Calu3 (cell line): ENCODE data around the gene KCNK3. TPM values are rescaled to one million over a fixed set of nuclear protein-coding genes. Genes with fewer than 3 reads are reported as not detected.

Source experiments
- BruUV-seq: library from RNA; stranded (reverse); fragments of 400-500 nt; replicated peaks from 2 replicates; lab custom pipeline; 2021; lab: Mats Ljungman, UMichigan
- CTCF ChIA-PET: fragments of 300-600 bp; sonication (Branson Sonifier 250); formaldehyde crosslinking; loops from one replicate; lab custom pipeline; 2022; ENCODE audit warnings: antibody characterized with exemption; lab: Charles Lee
- DNase-seq: peaks from one replicate; pipeline ENCODE4 v3.0.0; 2022
- H3K27ac Mint-ChIP-seq: one replicate; pipeline ENCODE4 v1.8.0; 2022; ENCODE audit warnings: mixed read lengths; ENCODE audit not compliant: unreplicated experiment
- H3K27me3 Mint-ChIP-seq: one replicate; pipeline ENCODE4 v1.8.0; 2022; ENCODE audit warnings: mixed read lengths; ENCODE audit not compliant: unreplicated experiment
- H3K36me3 Mint-ChIP-seq: one replicate; pipeline ENCODE4 v1.8.0; 2022; ENCODE audit warnings: mild to moderate bottlenecking, moderate library complexity, mixed read lengths; ENCODE audit not compliant: insufficient read depth, unreplicated experiment
- H3K4me1 Mint-ChIP-seq: one replicate; pipeline ENCODE4 v1.8.0; 2022; ENCODE audit warnings: mild to moderate bottlenecking, low read depth, mixed read lengths; ENCODE audit not compliant: unreplicated experiment
- H3K4me3 Mint-ChIP-seq: one replicate; pipeline ENCODE4 v1.8.0; 2022; ENCODE audit warnings: mild to moderate bottlenecking, low read depth, moderate library complexity, mixed read lengths; ENCODE audit not compliant: unreplicated experiment
- H3K9me3 Mint-ChIP-seq: one replicate; pipeline ENCODE4 v1.8.0; 2022; ENCODE audit warnings: low read depth, mixed read lengths; ENCODE audit not compliant: unreplicated experiment
- intact Hi-C: fragments of 100-400 bp; cut with micrococcal nuclease; formaldehyde crosslinking; loops from one replicate; pipeline ENCODE4 v1.10.0; 2022; ENCODE audit not compliant: unreplicated experiment
- total RNA-seq: library from RNA; stranded (reverse); gene quantifications from 2 replicates; pipeline ENCODE4 v1.2.3, GENCODE V29; 2022
- TF ChIP-seq, protein P1 (sequence below): fragments of 200-600 bp; IDR thresholded peaks from one replicate; pipeline ENCODE4 v1.8.0; 2022; ENCODE audit warnings: antibody characterized with exemption; ENCODE audit not compliant: unreplicated experiment

The KCNK3 gene
- total RNA-seq, 1 experiment from 2014 or later: not detected

DNA sequence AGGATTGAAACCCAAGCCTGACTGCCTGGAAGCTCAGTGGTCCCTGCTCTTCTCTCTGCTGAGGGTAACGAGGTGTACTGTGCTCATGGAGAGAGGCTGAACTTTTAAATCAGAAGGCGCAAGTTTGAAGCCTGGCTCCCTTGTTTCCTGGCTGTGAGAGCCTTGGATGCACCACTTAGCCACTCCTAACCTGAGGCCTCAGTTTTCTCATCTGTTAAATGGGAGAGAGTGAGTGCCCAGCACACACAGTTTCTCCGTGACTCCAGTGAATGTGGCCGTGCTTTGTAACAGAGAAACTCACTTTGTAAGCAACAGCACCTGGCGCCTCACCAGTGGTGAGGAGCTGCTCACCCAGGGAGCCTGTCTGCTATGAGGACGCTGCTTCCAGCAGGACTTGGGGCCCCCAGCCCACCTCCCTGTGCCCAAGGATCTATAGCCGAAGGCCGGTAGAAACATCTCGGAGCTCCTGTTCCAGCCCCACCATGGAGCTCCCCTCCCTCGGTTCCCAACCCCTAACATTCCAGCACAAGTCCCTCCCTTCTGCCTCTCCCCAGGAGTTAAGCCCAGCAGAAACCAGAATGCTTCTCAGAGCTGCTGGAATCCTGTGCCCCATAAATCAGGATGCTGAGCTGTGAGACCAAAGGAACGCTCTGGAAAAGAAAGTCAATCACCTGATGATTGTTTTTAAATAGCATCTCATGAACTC is 20.3 kb upstream of the KCNK3 start:
- CTCF ChIA-PET: no interaction called here
- intact Hi-C loops: no loop called here
- peaks cover 11% of the 10 kb centered on the region for H3K4me1 Mint-ChIP-seq
- H3K9me3 Mint-ChIP-seq: no peaks in the 10 kb centered on the region
- no TSS peak for BruUV-seq
- H3K36me3 Mint-ChIP-seq: no peaks in the 10 kb centered on the region
- no peak overlapping the region for H3K27ac Mint-ChIP-seq
- TF ChIP-seq, protein P1, sequence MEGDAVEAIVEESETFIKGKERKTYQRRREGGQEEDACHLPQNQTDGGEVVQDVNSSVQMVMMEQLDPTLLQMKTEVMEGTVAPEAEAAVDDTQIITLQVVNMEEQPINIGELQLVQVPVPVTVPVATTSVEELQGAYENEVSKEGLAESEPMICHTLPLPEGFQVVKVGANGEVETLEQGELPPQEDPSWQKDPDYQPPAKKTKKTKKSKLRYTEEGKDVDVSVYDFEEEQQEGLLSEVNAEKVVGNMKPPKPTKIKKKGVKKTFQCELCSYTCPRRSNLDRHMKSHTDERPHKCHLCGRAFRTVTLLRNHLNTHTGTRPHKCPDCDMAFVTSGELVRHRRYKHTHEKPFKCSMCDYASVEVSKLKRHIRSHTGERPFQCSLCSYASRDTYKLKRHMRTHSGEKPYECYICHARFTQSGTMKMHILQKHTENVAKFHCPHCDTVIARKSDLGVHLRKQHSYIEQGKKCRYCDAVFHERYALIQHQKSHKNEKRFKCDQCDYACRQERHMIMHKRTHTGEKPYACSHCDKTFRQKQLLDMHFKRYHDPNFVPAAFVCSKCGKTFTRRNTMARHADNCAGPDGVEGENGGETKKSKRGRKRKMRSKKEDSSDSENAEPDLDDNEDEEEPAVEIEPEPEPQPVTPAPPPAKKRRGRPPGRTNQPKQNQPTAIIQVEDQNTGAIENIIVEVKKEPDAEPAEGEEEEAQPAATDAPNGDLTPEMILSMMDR: no peak
- peaks cover 81% of the 10 kb centered on the region for H3K27me3 Mint-ChIP-seq
- no peak overlapping the region for H3K4me3 Mint-ChIP-seq
- DNase-seq: no peak

DNA sequence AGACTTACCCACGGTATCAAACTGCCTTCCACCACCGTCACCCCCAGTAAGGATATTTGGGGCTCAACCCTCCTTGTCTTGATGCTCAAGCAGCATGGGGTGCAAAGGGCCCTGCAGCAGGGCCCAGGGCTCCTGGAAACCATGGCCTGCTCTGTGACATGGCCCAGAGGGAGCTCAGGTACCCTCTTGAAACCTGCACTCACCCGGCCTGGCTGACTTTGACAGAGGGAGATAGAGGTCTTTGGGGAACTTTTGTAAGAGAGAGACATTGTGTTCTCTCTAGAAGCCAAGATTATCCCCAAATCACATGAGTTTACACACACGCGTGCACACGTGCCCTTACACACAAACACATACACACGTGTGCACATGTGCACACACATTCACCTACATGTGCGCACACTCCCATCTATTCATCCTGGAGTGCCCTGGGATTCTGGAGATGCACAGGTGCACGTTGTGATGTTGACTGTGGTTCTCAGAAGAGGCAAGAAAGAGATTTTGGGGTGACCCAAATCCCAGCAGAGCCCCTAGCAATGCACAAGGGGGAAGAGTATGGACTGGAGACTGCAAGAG is 19.6 kb upstream of the KCNK3 start:
- Mint-ChIP-seq H3K9me3 (no peaks in the 10 kb centered on the region), H3K4me3 (no peak overlapping the region), H3K27ac (no peak overlapping the region), H3K27me3 (peaks cover 81% of the 10 kb centered on the region), H3K36me3 (no peaks in the 10 kb centered on the region), H3K4me1 (peaks cover 11% of the 10 kb centered on the region)
- BruUV-seq: no TSS peak
- DNase-seq: no peak
- TF ChIP-seq, protein P1: no peak
- CTCF ChIA-PET: no interaction called here
- intact Hi-C loops: no loop called here

DNA sequence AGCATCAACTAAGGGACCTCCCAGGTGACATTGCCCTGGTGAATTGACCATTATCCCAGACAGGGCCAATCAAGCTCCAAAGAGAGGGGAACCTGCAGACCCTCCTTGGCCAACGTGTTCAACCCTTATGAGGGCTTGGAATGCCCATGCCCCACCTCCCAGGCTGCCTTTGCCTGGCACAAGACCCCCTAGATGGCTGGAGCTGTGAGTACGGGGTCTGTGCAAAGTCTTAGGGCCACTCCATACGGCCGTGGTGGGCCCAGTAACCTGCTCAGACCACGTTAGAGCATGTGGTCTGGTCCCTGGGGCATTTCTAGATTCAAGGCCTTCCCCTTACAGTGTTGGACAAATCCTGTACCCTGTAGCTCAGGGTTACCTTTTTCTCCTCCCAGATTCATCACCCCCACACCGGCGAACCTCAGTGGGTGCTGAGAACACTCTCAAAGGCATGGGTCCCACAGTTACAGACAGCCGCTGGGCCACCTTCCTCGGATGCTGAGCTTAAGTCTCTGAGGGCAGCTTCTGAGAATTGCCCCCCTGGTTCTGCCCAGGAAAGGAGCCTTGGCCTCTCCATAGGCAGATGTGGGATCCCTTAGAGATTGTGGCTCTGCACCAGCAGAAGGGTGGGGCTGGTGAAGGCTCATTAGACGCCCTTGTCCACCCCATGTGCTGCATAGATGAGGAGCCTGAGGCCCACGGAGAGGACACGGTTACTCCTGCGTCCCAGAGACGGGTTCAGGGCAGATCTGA is 18.3 kb upstream of the KCNK3 start:
- no peaks in the 10 kb centered on the region for H3K36me3 Mint-ChIP-seq
- no TSS peak for BruUV-seq
- peaks cover 81% of the 10 kb centered on the region for H3K27me3 Mint-ChIP-seq

GRCh38 chr2:26674771-26675170 is 17.8 kb upstream of the KCNK3 start:
- intact Hi-C loops: no loop called here
- Mint-ChIP-seq H3K4me3 (no peak overlapping the region), H3K27ac (no peak overlapping the region), H3K9me3 (no peaks in the 10 kb centered on the region), H3K27me3 (peaks cover 81% of the 10 kb centered on the region), H3K36me3 (no peaks in the 10 kb centered on the region), H3K4me1 (peaks cover 3% of the 10 kb centered on the region)
- TF ChIP-seq, protein P1: no peak
- no TSS peak for BruUV-seq
- CTCF ChIA-PET: no interaction called here
- no peak for DNase-seq

More for the DNA sequence above, 18.3 kb upstream of the KCNK3 start:
- no peak for DNase-seq
- intact Hi-C loops: no loop called here
- TF ChIP-seq, protein P1: no peak
- Mint-ChIP-seq H3K4me1 (peaks cover 9% of the 10 kb centered on the region), H3K27ac (no peak overlapping the region), H3K4me3 (no peak overlapping the region), H3K9me3 (no peaks in the 10 kb centered on the region)
- CTCF ChIA-PET: no interaction called here
